Loucy (cell line): Measurements from ENCODE around the gene TOP1.

Source experiments
- H2AFZ ChIP-seq: fragments of 200-600 bp; sonication (generic); 2 replicates; pipeline ENCODE4 v1.6.0; 2016; ENCODE audit warnings: antibody characterized with exemption, mild to moderate bottlenecking, low read length, moderate library complexity
- H3F3A ChIP-seq: fragments of 200-600 bp; 2 replicates; pipeline ENCODE4 v1.6.0; 2016; ENCODE audit warnings: antibody characterized with exemption, low read depth, mild to moderate bottlenecking
- H3K27me3 ChIP-seq: fragments of 200-600 bp; sonication (generic); 2 replicates; pipeline ENCODE4 v1.6.1; 2014; ENCODE audit warnings: low read length, mild to moderate bottlenecking; ENCODE audit not compliant: insufficient read depth, poor library complexity, severe bottlenecking
- H3K36me3 ChIP-seq: fragments of 200-600 bp; sonication (generic); 2 replicates; pipeline ENCODE4 v1.6.1; 2016; ENCODE audit warnings: low read length; ENCODE audit not compliant: insufficient read depth
- H3K4me1 ChIP-seq: fragments of 200-600 bp; sonication (generic); 2 replicates; pipeline ENCODE4 v1.5.1; 2014; ENCODE audit warnings: low read length, mild to moderate bottlenecking; ENCODE audit not compliant: insufficient read depth, poor library complexity, severe bottlenecking
- H3K4me2 ChIP-seq: fragments of 200-600 bp; sonication (generic); 2 replicates; pipeline ENCODE4 v1.6.0; 2014; ENCODE audit warnings: antibody characterized with exemption, low read length, low read depth, mild to moderate bottlenecking; ENCODE audit not compliant: poor library complexity, severe bottlenecking
- H3K4me3 ChIP-seq: fragments of 200-600 bp; sonication (generic); 2 replicates; pipeline ENCODE4 v1.5.1; 2014; ENCODE audit warnings: low read length, mild to moderate bottlenecking, mixed read lengths; ENCODE audit not compliant: poor library complexity, severe bottlenecking
- H3K79me2 ChIP-seq: fragments of 200-600 bp; sonication (generic); 2 replicates; pipeline ENCODE4 v1.6.1; 2014; ENCODE audit warnings: low read length; ENCODE audit not compliant: insufficient read depth
- H3K9ac ChIP-seq: fragments of 200-600 bp; sonication (generic); 2 replicates; pipeline ENCODE4 v1.6.0; 2014; ENCODE audit warnings: mild to moderate bottlenecking, low read depth, low read length, moderate library complexity; ENCODE audit not compliant: poor library complexity, severe bottlenecking
- H3K9me2 ChIP-seq: fragments of 200-600 bp; sonication (generic); replicated peaks from 2 replicates; pipeline ENCODE4 v1.6.1; 2016; ENCODE audit warnings: low read depth, low read length, mixed read lengths
- H3K9me3 ChIP-seq: fragments of 200-600 bp; sonication (generic); 2 replicates; pipeline ENCODE4 v1.6.1; 2014; ENCODE audit warnings: mild to moderate bottlenecking, antibody characterized with exemption, low read length, low read depth; ENCODE audit not compliant: insufficient read depth
- H4K20me1 ChIP-seq: fragments of 200-600 bp; sonication (generic); 2 replicates; pipeline ENCODE4 v1.6.0; 2014; ENCODE audit warnings: antibody characterized with exemption, low read length, mild to moderate bottlenecking; ENCODE audit not compliant: insufficient read depth, poor library complexity, severe bottlenecking
- CTCF ChIP-seq: fragments of 200-600 bp; sonication (generic); conservative IDR thresholded peaks from 2 replicates; pipeline ENCODE4 v1.5.1; 2014; ENCODE audit warnings: mild to moderate bottlenecking, antibody characterized with exemption, low read length
- EZH2phosphoT487 ChIP-seq: fragments of 200-600 bp; IDR thresholded peaks from 2 replicates; pipeline ENCODE4 v1.6.1; 2018; ENCODE audit warnings: antibody characterized with exemption, mild to moderate bottlenecking, moderate library complexity, borderline replicate concordance

The TOP1 gene

GRCh38 chr20:41155261-41155660 is 126.6 kb downstream of the TOP1 start:
- peaks cover 99% of the 10 kb centered on the region for H3K79me2 ChIP-seq
- H4K20me1 ChIP-seq: peaks cover 82% of the 10 kb centered on the region
- TF ChIP-seq EZH2phosphoT487 (no peak), CTCF (no peak)
- H3F3A ChIP-seq: 0 out of 2 replicates have a peak, but pooled peaks cover 6% of the 10 kb centered on the region
- H3K36me3 ChIP-seq: peaks cover 20% of the 10 kb centered on the region; the same call in 1 of the 2 replicates
- peaks cover 84% of the 10 kb centered on the region for H3K4me1 ChIP-seq
- no peaks in the 10 kb centered on the region for H3K27me3 ChIP-seq
- no peaks in the 10 kb centered on the region for H3K9me3 ChIP-seq
- peak overlapping the region; percentile 52 for H3K4me2 ChIP-seq
- no peaks in the 10 kb centered on the region for H3K9me2 ChIP-seq
- H3K9ac ChIP-seq: peak overlapping the region; percentile 27
- no peak overlapping the region for H2AFZ ChIP-seq
- no peak overlapping the region for H3K4me3 ChIP-seq

- peaks cover 49% of the 10 kb centered on the region; the same call in 1 of the 2 replicates for H3K36me3 ChIP-seq
- H3K79me2 ChIP-seq: peaks cover 81% of the 10 kb centered on the region
- no peaks in the 10 kb centered on the region for H3K27me3 ChIP-seq
- H3K9me2 ChIP-seq: no peaks in the 10 kb centered on the region
- TF ChIP-seq EZH2phosphoT487 (no peak), CTCF (no peak)
- 0 out of 2 replicates have a peak, but pooled peaks cover 6% of the 10 kb centered on the region for H3F3A ChIP-seq
- H2AFZ ChIP-seq: no peak overlapping the region
- peak overlapping the region; percentile 87 for H3K4me2 ChIP-seq
- peak overlapping the region; percentile 69 for H3K9ac ChIP-seq
- peaks cover 59% of the 10 kb centered on the region for H3K4me1 ChIP-seq
- H4K20me1 ChIP-seq: peaks cover 73% of the 10 kb centered on the region
- peak overlapping the region; percentile 66 for H3K4me3 ChIP-seq
- H3K9me3 ChIP-seq: no peaks in the 10 kb centered on the region
Observed at GRCh38 chr20:41158082-41158625, 129.5 kb downstream of the TOP1 start.

GRCh38 chr20:41159547-41159946 is 130.9 kb downstream of the TOP1 start:
- H3K4me2 ChIP-seq: no peak overlapping the region

More at GRCh38 chr20:41159547-41159946, 130.9 kb downstream of the TOP1 start:
- Histone ChIP-seq H3K4me3 (no peak overlapping the region), H3K9ac (no peak overlapping the region), H3K9me2 (no peaks in the 10 kb centered on the region), H3K27me3 (no peaks in the 10 kb centered on the region), H3K79me2 (peaks cover 67% of the 10 kb centered on the region), H4K20me1 (peaks cover 72% of the 10 kb centered on the region), H3F3A (0 out of 2 replicates have a peak, but pooled peaks cover 6% of the 10 kb centered on the region), H3K36me3 (peaks cover 63% of the 10 kb centered on the region), H3K4me1 (peaks cover 46% of the 10 kb centered on the region), H3K9me3 (no peaks in the 10 kb centered on the region), H2AFZ (no peak overlapping the region)
- TF ChIP-seq EZH2phosphoT487 (no peak), CTCF (no peak)
